Breast epithelium (tissue), 3 donors: Measurements from ENCODE around the gene RAB14.

Experiments
- POLR2A ChIP-seq: fragments of 450-650 bp; IDR thresholded peaks from one replicate; pipeline ENCODE4 v1.6.1; 2016; ENCODE audit warnings: antibody characterized with exemption, mild to moderate bottlenecking, moderate library complexity
- POLR2AphosphoS5 ChIP-seq, 3 donors: sonication (generic); formaldehyde crosslinking; IDR thresholded peaks; one replicate each; pipeline ENCODE4 v1.6.1; 2017; ENCODE audit warnings: antibody characterized with exemption in 3 of 3
- TF ChIP-seq, protein P1 (sequence below), 3 donors: fragments of 450-650 bp; IDR thresholded peaks; one replicate each; pipeline ENCODE4 v1.5.1; 2016 to 2017; ENCODE audit warnings: antibody characterized with exemption in 3 of 3, mild to moderate bottlenecking in 3 of 3, moderate library complexity in 3 of 3

DNA sequence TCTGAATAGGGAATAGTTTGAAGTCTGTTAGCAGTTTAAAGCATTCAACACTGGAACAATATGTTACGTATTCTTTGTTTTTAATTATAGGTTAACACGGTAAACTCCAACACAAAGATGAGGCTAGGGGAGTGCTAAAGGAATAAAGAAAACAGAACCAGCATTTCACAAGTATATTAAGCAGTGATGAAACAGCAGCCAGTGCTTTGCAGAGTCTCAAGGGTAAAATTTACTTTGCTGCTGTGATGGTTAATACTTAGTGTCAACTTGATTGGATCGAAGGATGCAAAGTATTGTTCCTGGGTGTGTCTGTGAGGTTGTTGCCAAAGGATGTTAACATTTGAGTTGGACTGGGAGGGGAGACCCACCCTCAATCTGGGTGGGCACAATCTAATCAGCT lies 36.2 kb upstream of the RAB14 start:
- TF ChIP-seq, protein P1, sequence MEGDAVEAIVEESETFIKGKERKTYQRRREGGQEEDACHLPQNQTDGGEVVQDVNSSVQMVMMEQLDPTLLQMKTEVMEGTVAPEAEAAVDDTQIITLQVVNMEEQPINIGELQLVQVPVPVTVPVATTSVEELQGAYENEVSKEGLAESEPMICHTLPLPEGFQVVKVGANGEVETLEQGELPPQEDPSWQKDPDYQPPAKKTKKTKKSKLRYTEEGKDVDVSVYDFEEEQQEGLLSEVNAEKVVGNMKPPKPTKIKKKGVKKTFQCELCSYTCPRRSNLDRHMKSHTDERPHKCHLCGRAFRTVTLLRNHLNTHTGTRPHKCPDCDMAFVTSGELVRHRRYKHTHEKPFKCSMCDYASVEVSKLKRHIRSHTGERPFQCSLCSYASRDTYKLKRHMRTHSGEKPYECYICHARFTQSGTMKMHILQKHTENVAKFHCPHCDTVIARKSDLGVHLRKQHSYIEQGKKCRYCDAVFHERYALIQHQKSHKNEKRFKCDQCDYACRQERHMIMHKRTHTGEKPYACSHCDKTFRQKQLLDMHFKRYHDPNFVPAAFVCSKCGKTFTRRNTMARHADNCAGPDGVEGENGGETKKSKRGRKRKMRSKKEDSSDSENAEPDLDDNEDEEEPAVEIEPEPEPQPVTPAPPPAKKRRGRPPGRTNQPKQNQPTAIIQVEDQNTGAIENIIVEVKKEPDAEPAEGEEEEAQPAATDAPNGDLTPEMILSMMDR (IDR thresholded peaks at IDR 0.05), result no peak
- TF ChIP-seq POLR2A (no peak), POLR2AphosphoS5 (IDR thresholded peaks at IDR 0.05) (no peak)
